ENCODE measurements around the gene CLIP1. TPM values are rescaled to one million over a fixed set of nuclear protein-coding genes. Genes with fewer than 3 reads are reported as not detected.

Gene CLIP1
- total RNA-seq, 1 donor from 2014 or later: 70.0 TPM

DNA sequence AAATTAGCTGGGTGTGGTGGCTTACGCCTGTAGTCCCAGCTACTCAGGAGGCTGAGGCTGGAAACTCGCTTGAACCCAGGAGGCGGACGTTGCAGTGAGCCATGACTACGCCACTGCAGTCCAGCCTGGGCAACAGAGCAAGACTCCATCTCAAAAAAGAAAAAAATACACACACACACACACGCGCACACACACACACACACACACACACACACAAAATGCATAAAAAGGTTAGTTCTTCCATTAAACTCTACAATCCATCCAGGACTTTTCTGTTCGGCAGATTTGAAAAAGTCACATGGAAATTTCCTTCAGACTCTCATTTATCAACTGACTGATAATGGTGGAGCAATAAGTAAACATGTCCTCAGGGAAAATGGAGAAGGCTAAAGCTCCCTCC is 147.0 kb downstream of the CLIP1 start:
- Mint-ChIP-seq H3K27me3 (ENCODE audit: low read depth, unreplicated experiment) (no peaks in the 10 kb centered on the region), H3K27ac (ENCODE audit: unreplicated experiment) (no peak overlapping the region), H3K9me3 (ENCODE audit: unreplicated experiment) (no peaks in the 10 kb centered on the region), H3K36me3 (ENCODE audit: low read depth, unreplicated experiment) (peaks cover 10% of the 10 kb centered on the region), H3K4me1 (ENCODE audit: low read depth, unreplicated experiment) (peaks cover 3% of the 10 kb centered on the region), H3K4me3 (ENCODE audit: unreplicated experiment) (no peak overlapping the region)
- Histone ChIP-seq H3K9ac (ENCODE audit: low read length) (no peak overlapping the region), H4K20me1 (ENCODE audit: insufficient read depth, low read length) (no peaks in the 10 kb centered on the region), H3K36me3 (ENCODE audit: insufficient read depth, low read length) (peaks cover 20% of the 10 kb centered on the region), H3K79me2 (ENCODE audit: insufficient read depth, low read length) (no peaks in the 10 kb centered on the region), H2AFZ (ENCODE audit: low read depth, low read length) (no peak overlapping the region), H3K4me3 (ENCODE audit: insufficient read depth, low read depth, low read length) (no peak overlapping the region), H3K27ac (ENCODE audit: low read depth, low read length) (no peak overlapping the region), H3K27me3 (ENCODE audit: insufficient read depth, low read length) (no peaks in the 10 kb centered on the region), H3K4me2 (ENCODE audit: low read length) (no peak overlapping the region), H3K9me3 (ENCODE audit: insufficient read depth, low read depth, low read length) (no peaks in the 10 kb centered on the region), H3K4me1 (ENCODE audit: insufficient read depth, low read length) (no peaks in the 10 kb centered on the region)
- DNase-seq (ENCODE audit: low read depth) (no peak), FAIRE-seq (no peak)
- TF ChIP-seq, protein P1, sequence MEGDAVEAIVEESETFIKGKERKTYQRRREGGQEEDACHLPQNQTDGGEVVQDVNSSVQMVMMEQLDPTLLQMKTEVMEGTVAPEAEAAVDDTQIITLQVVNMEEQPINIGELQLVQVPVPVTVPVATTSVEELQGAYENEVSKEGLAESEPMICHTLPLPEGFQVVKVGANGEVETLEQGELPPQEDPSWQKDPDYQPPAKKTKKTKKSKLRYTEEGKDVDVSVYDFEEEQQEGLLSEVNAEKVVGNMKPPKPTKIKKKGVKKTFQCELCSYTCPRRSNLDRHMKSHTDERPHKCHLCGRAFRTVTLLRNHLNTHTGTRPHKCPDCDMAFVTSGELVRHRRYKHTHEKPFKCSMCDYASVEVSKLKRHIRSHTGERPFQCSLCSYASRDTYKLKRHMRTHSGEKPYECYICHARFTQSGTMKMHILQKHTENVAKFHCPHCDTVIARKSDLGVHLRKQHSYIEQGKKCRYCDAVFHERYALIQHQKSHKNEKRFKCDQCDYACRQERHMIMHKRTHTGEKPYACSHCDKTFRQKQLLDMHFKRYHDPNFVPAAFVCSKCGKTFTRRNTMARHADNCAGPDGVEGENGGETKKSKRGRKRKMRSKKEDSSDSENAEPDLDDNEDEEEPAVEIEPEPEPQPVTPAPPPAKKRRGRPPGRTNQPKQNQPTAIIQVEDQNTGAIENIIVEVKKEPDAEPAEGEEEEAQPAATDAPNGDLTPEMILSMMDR (IDR thresholded peaks at IDR 0.05; ENCODE audit: insufficient read depth, low read depth, low read length): no peak
- TF ChIP-seq EZH2 (IDR thresholded peaks at IDR 0.05; ENCODE audit: insufficient read depth, low read length): no peak

DNA sequence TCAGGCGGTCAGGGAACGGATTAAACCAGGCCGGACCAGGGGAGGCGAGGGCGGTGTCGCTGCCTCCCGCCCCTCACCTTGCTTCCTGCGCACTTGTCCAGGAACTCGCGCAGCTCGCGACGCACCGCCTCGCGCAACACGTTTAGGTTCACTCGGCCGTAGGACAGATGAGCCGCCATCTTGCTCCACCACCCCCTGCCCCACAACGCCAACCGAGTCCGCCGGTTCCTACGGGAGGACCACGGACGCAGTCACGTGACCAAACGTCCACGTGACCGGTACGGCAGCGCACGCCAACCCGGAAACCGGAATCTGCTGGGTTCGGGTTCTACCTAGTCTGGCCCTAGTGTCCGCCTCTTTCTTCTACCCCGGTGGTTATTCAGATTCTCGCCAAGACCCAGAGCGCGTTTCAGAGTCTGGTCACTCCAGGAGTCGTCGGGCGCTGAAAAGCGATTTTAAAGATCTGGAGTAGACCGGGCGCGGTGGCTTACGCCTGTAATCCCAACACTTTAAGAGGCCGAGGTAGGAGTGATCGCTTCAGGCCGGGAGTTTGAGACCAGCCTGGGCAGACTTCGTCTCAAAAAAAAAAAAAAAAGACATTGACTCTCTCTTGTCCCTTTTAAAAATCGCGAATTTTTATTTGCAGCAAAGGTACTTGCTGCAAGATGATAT is 156.1 kb downstream of the CLIP1 start, which contains the start of gene VPS33A:
VPS33A (minus strand) TSS at position 265 of the 672 bp plus-strand sequence; CDS start at position 179, 86 bp downstream.
- Mint-ChIP-seq H3K36me3 (ENCODE audit: low read depth, unreplicated experiment) (peaks cover under 1% of the 10 kb centered on the region), H3K27me3 (ENCODE audit: low read depth, unreplicated experiment) (no peaks in the 10 kb centered on the region), H3K4me3 (ENCODE audit: unreplicated experiment) (peak within 1 kb of the TSS; percentile 93), H3K4me1 (ENCODE audit: low read depth, unreplicated experiment) (no peaks in the 10 kb centered on the region), H3K9me3 (ENCODE audit: unreplicated experiment) (no peaks in the 10 kb centered on the region), H3K27ac (ENCODE audit: unreplicated experiment) (peak within 1 kb of the TSS; percentile 99)
- Histone ChIP-seq H3K27ac (ENCODE audit: low read depth, low read length) (peak within 1 kb of the TSS; percentile 82), H4K20me1 (ENCODE audit: insufficient read depth, low read length) (no peaks in the 10 kb centered on the region), H2AFZ (ENCODE audit: low read depth, low read length) (peak within 1 kb of the TSS; percentile 99), H3K4me1 (ENCODE audit: insufficient read depth, low read length) (peaks cover 8% of the 10 kb centered on the region), H3K9me3 (ENCODE audit: insufficient read depth, low read depth, low read length) (no peaks in the 10 kb centered on the region), H3K4me2 (ENCODE audit: low read length) (peak within 1 kb of the TSS; percentile 93), H3K9ac (ENCODE audit: low read length) (peak within 1 kb of the TSS; percentile 95), H3K79me2 (ENCODE audit: insufficient read depth, low read length) (peaks cover 14% of the 10 kb centered on the region), H3K27me3 (ENCODE audit: insufficient read depth, low read length) (no peaks in the 10 kb centered on the region), H3K36me3 (ENCODE audit: insufficient read depth, low read length) (peaks cover 9% of the 10 kb centered on the region), H3K4me3 (ENCODE audit: insufficient read depth, low read depth, low read length) (peak within 1 kb of the TSS; percentile 85)
- no peak for FAIRE-seq
- DNase-seq (ENCODE audit: low read depth): peak; percentile 97
- TF ChIP-seq EZH2 (IDR thresholded peaks at IDR 0.05; ENCODE audit: insufficient read depth, low read length): no peak
- TF ChIP-seq, protein P1 (IDR thresholded peaks at IDR 0.05; ENCODE audit: insufficient read depth, low read depth, low read length): no peak

DNA sequence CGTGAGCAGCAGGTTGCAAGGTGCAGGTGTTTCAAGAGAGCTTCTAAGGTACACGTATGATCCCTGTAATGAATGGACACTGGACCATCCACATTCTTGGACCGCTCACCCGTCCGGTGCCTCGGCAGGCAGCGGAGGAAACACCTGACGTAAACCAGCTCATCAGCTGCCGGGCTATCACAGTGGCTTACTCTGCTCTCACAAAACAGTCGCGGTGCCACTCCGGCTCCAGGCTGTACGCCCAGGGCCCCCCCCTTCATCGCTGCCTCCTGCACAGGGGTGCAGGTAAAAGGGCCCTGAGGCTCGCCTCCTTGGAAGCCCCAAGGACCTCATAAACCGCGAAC is 156.6 kb downstream of the CLIP1 start:
- Mint-ChIP-seq H3K9me3 (ENCODE audit: unreplicated experiment) (no peaks in the 10 kb centered on the region), H3K27ac (ENCODE audit: unreplicated experiment) (peak overlapping the region; percentile 99), H3K4me1 (ENCODE audit: low read depth, unreplicated experiment) (no peaks in the 10 kb centered on the region), H3K27me3 (ENCODE audit: low read depth, unreplicated experiment) (no peaks in the 10 kb centered on the region), H3K4me3 (ENCODE audit: unreplicated experiment) (peak overlapping the region; percentile 93), H3K36me3 (ENCODE audit: low read depth, unreplicated experiment) (peaks cover 6% of the 10 kb centered on the region)
- peaks cover 14% of the 10 kb centered on the region for H3K79me2 ChIP-seq (ENCODE audit: insufficient read depth, low read length)
- peak overlapping the region; percentile 93 for H3K4me2 ChIP-seq (ENCODE audit: low read length)
- peak; percentile 28 for DNase-seq (ENCODE audit: low read depth)
- H3K4me3 ChIP-seq (ENCODE audit: insufficient read depth, low read depth, low read length): peak overlapping the region; percentile 85
- FAIRE-seq: no peak
- peak overlapping the region; percentile 82 for H3K27ac ChIP-seq (ENCODE audit: low read depth, low read length)
- peaks cover 11% of the 10 kb centered on the region for H3K36me3 ChIP-seq (ENCODE audit: insufficient read depth, low read length)
- H3K27me3 ChIP-seq (ENCODE audit: insufficient read depth, low read length): no peaks in the 10 kb centered on the region
- TF ChIP-seq, protein P1 (IDR thresholded peaks at IDR 0.05; ENCODE audit: insufficient read depth, low read depth, low read length): no peak
- no peak for TF ChIP-seq EZH2 (IDR thresholded peaks at IDR 0.05; ENCODE audit: insufficient read depth, low read length)
- peak overlapping the region; percentile 99 for H2AFZ ChIP-seq (ENCODE audit: low read depth, low read length)
- H3K9me3 ChIP-seq (ENCODE audit: insufficient read depth, low read depth, low read length): no peaks in the 10 kb centered on the region
- peak overlapping the region; percentile 95 for H3K9ac ChIP-seq (ENCODE audit: low read length)
- H3K4me1 ChIP-seq (ENCODE audit: insufficient read depth, low read length): peaks cover 8% of the 10 kb centered on the region
- H4K20me1 ChIP-seq (ENCODE audit: insufficient read depth, low read length): no peaks in the 10 kb centered on the region
